Thoracic aorta (tissue), 2 donors: ENCODE data around the gene PARD6B. TPM values are rescaled to one million over a fixed set of nuclear protein-coding genes. Genes with fewer than 3 reads are reported as not detected.
"Not testable (repeated sequence)": the region's sequence is repeated elsewhere in the genome, so short reads cannot be mapped to it uniquely, and the experiment has no call there.

Experiments used
- ATAC-seq: fragments of 150-250 bp; one replicate; pipeline ENCODE4 v1.8.0; 2017; ENCODE audit warnings: low read depth; ENCODE audit not compliant: insufficient number of reproducible peaks, low FRiP score
- DNase-seq: peaks from one replicate; pipeline ENCODE4 v3.0.0-alpha.2; 2020; ENCODE audit warnings: low spot score
- H3K27ac ChIP-seq, 2 donors: fragments of 200-600 bp; sonication (generic); 1 replicate in 1 of 2; 2 replicates in 1 of 2; pipeline ENCODE4 v1.5.1; 2016; ENCODE audit warnings: mild to moderate bottlenecking in 2 of 2, moderate library complexity in 2 of 2
- H3K27me3 ChIP-seq: fragments of 200-600 bp; sonication (generic); replicated peaks from 2 replicates; pipeline ENCODE4 v1.6.0; 2016; ENCODE audit warnings: mild to moderate bottlenecking; ENCODE audit not compliant: insufficient read depth
- H3K36me3 ChIP-seq: fragments of 200-600 bp; sonication (generic); one replicate; pipeline ENCODE4 v1.5.1; 2016
- H3K4me1 ChIP-seq, 2 donors: fragments of 200-600 bp; sonication (generic); 1 replicate in 1 of 2; 2 replicates in 1 of 2; pipeline versions ENCODE4 v1.5.1 to v1.6.0; 2016; ENCODE audit warnings: low read depth in 2 of 2, mild to moderate bottlenecking in 1 of 2; ENCODE audit not compliant: control insufficient read depth in 1 of 2
- H3K4me3 ChIP-seq: fragments of 200-600 bp; sonication (generic); 2 replicates; pipeline ENCODE4 v1.5.1; 2016; ENCODE audit warnings: mild to moderate bottlenecking
- H3K9me3 ChIP-seq: fragments of 200-600 bp; sonication (generic); 2 replicates; pipeline ENCODE4 v1.5.1; 2016
- total RNA-seq, 2 donors: library from RNA; depleted of rRNA; stranded (reverse); fragments of >200 nt; gene quantifications; one replicate each; pipeline versions ENCODE4 v1.1.0 to v1.2.3, GENCODE V29; 2016
- TF ChIP-seq, protein P1 (sequence below): fragments of 200-600 bp; sonication (generic); IDR thresholded peaks from one replicate; pipeline ENCODE4 v1.5.1; 2019; ENCODE audit warnings: antibody characterized with exemption

PARD6B gene
- total RNA-seq, 2 donors from 2014 or later = 2.8 to 10.7 TPM

DNA sequence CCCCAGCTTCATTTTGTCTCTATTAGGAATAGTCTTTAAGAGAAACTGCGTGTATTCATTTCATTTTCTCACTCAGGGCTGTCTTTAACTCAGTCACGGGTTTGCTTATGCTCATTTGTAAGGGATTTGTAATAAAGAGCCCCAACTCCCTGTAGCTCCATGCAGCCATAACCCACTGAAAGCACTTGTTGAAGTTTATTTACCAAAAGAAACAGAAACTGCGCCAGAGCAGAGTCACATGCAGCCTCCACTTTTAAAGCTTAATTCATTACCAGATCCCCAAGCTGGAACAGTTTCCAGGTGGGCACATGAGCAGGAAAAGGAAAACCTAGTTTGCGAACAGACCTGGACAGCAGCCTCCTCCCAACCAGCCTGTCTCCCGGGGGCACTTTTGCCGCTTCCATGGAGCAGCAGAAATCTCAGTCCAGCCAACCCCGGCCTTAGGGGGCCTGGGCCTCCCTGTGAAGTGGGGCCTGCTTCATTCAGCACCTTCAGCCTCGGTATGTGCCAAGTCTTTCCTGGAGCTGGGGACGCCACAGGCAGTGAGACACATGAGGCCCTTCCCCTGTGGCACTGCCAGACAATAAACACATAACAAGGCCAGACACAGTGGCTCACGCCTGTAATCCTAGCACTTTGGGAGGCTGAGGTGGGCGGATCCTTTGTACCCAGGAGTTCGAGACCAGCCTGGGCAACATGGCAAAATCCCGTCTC lies 68.0 kb downstream of the PARD6B start:
- H3K27ac ChIP-seq = peak overlapping the region in 1 of 2 donors; percentile 20
- DNase-seq (no peak), ATAC-seq (no peak)
- TF ChIP-seq, protein P1, sequence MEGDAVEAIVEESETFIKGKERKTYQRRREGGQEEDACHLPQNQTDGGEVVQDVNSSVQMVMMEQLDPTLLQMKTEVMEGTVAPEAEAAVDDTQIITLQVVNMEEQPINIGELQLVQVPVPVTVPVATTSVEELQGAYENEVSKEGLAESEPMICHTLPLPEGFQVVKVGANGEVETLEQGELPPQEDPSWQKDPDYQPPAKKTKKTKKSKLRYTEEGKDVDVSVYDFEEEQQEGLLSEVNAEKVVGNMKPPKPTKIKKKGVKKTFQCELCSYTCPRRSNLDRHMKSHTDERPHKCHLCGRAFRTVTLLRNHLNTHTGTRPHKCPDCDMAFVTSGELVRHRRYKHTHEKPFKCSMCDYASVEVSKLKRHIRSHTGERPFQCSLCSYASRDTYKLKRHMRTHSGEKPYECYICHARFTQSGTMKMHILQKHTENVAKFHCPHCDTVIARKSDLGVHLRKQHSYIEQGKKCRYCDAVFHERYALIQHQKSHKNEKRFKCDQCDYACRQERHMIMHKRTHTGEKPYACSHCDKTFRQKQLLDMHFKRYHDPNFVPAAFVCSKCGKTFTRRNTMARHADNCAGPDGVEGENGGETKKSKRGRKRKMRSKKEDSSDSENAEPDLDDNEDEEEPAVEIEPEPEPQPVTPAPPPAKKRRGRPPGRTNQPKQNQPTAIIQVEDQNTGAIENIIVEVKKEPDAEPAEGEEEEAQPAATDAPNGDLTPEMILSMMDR = no peak
- no peaks in the 10 kb centered on the region for H3K9me3 ChIP-seq
- no peak overlapping the region for H3K4me3 ChIP-seq
- H3K27me3 ChIP-seq = no peaks in the 10 kb centered on the region
- H3K36me3 ChIP-seq = no peaks in the 10 kb centered on the region
- peaks cover 2 to 8% of the 10 kb centered on the region in 2 donors for H3K4me1 ChIP-seq

DNA sequence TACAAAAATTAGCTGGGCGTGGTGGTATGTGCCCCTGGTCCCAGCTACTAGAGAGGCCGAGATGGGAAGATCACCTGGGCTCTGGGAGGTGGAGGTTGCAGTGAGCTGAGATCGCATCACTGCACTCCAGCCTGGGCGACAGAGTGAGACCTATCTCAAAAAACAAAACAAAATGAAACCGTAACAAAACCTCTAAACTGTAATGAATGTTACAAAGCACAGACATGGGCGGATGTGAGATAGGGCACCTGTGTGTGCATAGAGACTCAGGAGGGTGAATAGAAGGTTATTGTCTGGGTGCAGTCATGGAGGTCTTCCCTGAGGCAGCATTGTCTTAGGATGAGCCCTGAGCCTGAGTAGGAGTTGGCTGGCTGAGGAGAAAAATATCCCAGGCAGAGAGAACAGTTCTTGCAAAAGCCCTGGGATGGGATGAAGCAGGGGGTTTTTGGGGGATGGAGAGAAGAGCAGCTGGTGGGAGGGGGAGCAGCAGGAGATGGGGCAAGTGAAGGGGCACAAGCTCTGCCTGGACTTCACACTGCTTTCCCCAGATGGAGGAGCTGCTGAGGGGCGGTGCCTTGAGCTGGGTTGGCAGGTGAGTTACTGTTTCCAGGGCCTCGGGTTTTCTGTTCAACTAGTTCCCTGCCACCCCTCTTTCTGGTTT lies 68.6 kb downstream of the PARD6B start:
- Histone ChIP-seq H3K36me3 (no peaks in the 10 kb centered on the region), H3K9me3 (no peaks in the 10 kb centered on the region), H3K4me1 (peaks cover 0 to 6% of the 10 kb centered on the region in 2 donors), H3K27me3 (no peaks in the 10 kb centered on the region), H3K4me3 (no peak overlapping the region), H3K27ac (peak overlapping the region in 1 of 2 donors; percentile 20)
- no peak for DNase-seq
- no peak for ATAC-seq
- TF ChIP-seq, protein P1 = no peak

DNA sequence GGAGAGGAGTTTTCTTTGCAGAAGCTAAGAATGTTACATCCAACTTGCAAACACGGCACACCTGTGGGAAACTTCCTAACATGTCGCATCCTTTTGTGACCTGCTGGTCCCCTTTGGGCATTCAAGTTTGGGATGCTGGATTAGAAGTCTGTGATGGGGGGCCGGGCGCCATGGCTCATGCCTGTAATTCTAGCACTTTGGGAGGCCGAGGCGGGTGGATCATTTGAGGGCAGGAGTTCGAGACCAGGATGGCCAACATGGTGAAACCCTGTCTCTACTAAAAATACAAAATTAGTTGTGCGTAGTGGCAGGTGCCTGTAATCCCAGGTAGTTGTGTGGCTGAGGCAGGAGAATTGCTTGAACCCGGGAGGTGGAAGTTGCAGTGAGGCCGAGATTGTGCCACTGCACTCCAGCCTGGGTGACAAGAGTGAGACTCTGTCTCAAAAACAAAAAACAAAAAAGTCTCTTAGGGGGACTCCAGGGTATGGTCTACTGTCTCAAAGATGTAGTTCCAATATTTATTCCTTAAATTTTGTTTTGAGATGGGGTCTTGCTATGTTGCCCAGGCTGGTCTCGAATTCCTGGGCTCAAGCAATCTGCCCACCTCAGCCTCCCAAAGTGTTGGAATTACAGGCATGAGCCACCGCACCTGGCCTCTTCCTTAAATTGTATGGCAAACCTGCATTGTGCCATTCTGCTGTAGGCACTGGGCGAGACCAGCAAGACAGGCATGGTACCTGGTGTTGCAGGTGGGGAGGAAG lies 69.8 kb downstream of the PARD6B start:
- not testable (repeated sequence) for H3K4me3 ChIP-seq, H3K27me3 ChIP-seq, H3K4me1 ChIP-seq, DNase-seq, H3K27ac ChIP-seq, ATAC-seq, H3K9me3 ChIP-seq, H3K36me3 ChIP-seq

DNA sequence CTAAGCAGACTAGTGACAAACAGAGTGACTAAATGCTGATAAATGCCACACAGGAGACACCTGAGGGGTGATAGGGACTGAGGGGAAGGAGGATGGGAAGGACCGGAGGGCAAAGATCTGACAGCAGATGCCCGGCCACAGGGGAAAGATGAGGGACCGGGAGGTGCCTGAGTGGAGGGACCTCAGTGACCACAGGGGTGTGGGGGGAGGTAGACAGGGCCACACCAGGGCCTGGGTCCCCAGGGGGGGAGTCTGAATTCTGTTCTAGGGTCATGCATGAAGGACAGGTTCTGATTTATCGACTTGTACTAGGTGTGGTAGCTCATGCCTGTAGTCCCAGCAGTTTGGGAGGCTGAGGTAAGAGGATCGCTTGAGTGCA lies 70.4 kb downstream of the PARD6B start:
- no peak overlapping the region for H3K27ac ChIP-seq
- DNase-seq = no peak
- no peaks in the 10 kb centered on the region for H3K4me1 ChIP-seq
- no peaks in the 10 kb centered on the region for H3K36me3 ChIP-seq
- H3K4me3 ChIP-seq = no peak overlapping the region
- no peaks in the 10 kb centered on the region for H3K27me3 ChIP-seq
- H3K9me3 ChIP-seq = no peaks in the 10 kb centered on the region
- no peak for ATAC-seq
- TF ChIP-seq, protein P1 = no peak

DNA sequence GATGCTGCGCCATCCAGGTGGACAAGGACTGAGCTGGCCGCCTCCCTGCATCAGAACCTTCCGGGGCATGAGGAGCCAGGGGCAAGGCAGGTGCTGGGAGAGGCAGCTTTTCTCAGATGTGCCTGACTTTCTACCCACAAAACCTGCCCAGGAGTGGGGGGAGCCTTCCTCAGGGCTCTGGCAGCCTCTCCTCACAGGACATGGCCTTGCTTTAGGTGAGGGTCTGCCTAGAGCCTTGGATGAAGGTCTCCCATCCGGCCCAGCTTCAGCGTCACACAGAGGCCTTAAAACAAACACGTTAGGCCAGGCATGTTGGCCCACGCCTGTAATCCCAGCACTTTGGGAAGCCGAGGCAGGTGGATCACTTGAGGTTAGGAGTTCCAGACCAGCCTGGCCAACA lies 70.9 kb downstream of the PARD6B start:
- Histone ChIP-seq H3K9me3 (no peaks in the 10 kb centered on the region), H3K4me1 (no peaks in the 10 kb centered on the region), H3K36me3 (no peaks in the 10 kb centered on the region), H3K27ac (no peak overlapping the region), H3K4me3 (no peak overlapping the region), H3K27me3 (no peaks in the 10 kb centered on the region)
- DNase-seq = no peak
- ATAC-seq = no peak
- TF ChIP-seq, protein P1 = no peak
